ENCODE results near the gene PCGF2.

GRCh38 chr17:38691154-38691553, 57.0 kb downstream of the PCGF2 start:
- TF ChIP-seq CTCF (IDR thresholded peaks at IDR 0.05 in 2 of 3, conservative IDR thresholded peaks at IDR 0.05 in 1 of 3; ENCODE audit: control insufficient read depth in 2 of 3, extremely low read depth in 1 of 3, insufficient read depth in 1 of 3, low read depth in 3 of 3, low read length in 3 of 3) (no peak), CBX3 (IDR thresholded peaks at IDR 0.05; ENCODE audit: borderline replicate concordance, low read depth) (no peak)

All from GM12878 (cell line).